MM.1S (cell line): Measurements from ENCODE around the gene TATDN2.

Source experiments
- DNase-seq: peaks from one replicate; pipeline ENCODE4 v3.0.0-alpha.2; 2015
- H2AFZ ChIP-seq: fragments of 300-600 bp; sonication (generic); 2 replicates; pipeline ENCODE4 v1.6.0; 2016; ENCODE audit warnings: antibody characterized with exemption, low read length
- H3F3A ChIP-seq: fragments of 300-600 bp; sonication (generic); 2 replicates; pipeline ENCODE4 v1.6.1; 2016; ENCODE audit warnings: mild to moderate bottlenecking, antibody characterized with exemption, low read length, moderate library complexity, mixed read lengths; ENCODE audit not compliant: insufficient read depth
- H3K27ac ChIP-seq: fragments of 300-600 bp; sonication (generic); 2 replicates; pipeline ENCODE4 v1.5.1; 2016; ENCODE audit warnings: mild to moderate bottlenecking, low read length
- H3K27me3 ChIP-seq: fragments of 300-600 bp; sonication (generic); replicated peaks from 2 replicates; pipeline ENCODE4 v1.6.0; 2016; ENCODE audit warnings: low read length; ENCODE audit not compliant: insufficient read depth
- H3K36me3 ChIP-seq: fragments of 300-600 bp; sonication (generic); replicated peaks from 2 replicates; pipeline ENCODE4 v1.6.1; 2016; ENCODE audit warnings: mild to moderate bottlenecking, low read length, mixed read lengths; ENCODE audit not compliant: insufficient read depth
- H3K4me1 ChIP-seq: fragments of 300-600 bp; sonication (generic); 2 replicates; pipeline ENCODE4 v1.6.1; 2016; ENCODE audit warnings: low read length, mixed read lengths
- H3K4me2 ChIP-seq: fragments of 300-600 bp; sonication (generic); 2 replicates; pipeline ENCODE4 v1.6.0; 2016; ENCODE audit warnings: low read depth, low read length
- H3K4me3 ChIP-seq: fragments of 300-600 bp; sonication (generic); 2 replicates; pipeline ENCODE4 v1.5.1; 2016; ENCODE audit warnings: low read length, mixed read lengths
- H3K79me2 ChIP-seq: fragments of 300-600 bp; sonication (generic); 2 replicates; pipeline ENCODE4 v1.6.1; 2016; ENCODE audit warnings: mixed run types, low read length, mixed read lengths
- H3K9ac ChIP-seq: fragments of 300-600 bp; sonication (generic); 2 replicates; pipeline ENCODE4 v1.6.1; 2016; ENCODE audit warnings: low read length, mixed read lengths
- H3K9me2 ChIP-seq: fragments of 300-600 bp; sonication (generic); replicated peaks from 2 replicates; pipeline ENCODE4 v1.6.1; 2016; ENCODE audit warnings: mild to moderate bottlenecking, low read length, mixed read lengths; ENCODE audit not compliant: insufficient read depth
- H3K9me3 ChIP-seq: fragments of 300-600 bp; sonication (generic); replicated peaks from 2 replicates; pipeline ENCODE4 v1.6.1; 2016; ENCODE audit warnings: mild to moderate bottlenecking, low read length, mixed read lengths; ENCODE audit not compliant: insufficient read depth
- H4K20me1 ChIP-seq: fragments of 300-600 bp; sonication (generic); 2 replicates; pipeline ENCODE4 v1.6.1; 2016; ENCODE audit warnings: mild to moderate bottlenecking, low read length, moderate library complexity, mixed read lengths; ENCODE audit not compliant: insufficient read depth
- CTCF ChIP-seq: fragments of 300-600 bp; sonication (generic); IDR thresholded peaks from 2 replicates; pipeline ENCODE4 v1.5.1; 2016; ENCODE audit warnings: antibody characterized with exemption, low read length, mixed read lengths
- EZH2 ChIP-seq: fragments of 300-600 bp; sonication (generic); optimal IDR thresholded peaks from 2 replicates; pipeline ENCODE3; 2017; ENCODE audit warnings: low read depth, mild to moderate bottlenecking, antibody characterized with exemption, low read length, mixed read lengths
- EZH2phosphoT487 ChIP-seq: fragments of 300-600 bp; sonication (generic); IDR thresholded peaks from 2 replicates; pipeline ENCODE4 v1.6.1; 2018; ENCODE audit warnings: antibody characterized with exemption, low read length

Gene TATDN2, protein sequence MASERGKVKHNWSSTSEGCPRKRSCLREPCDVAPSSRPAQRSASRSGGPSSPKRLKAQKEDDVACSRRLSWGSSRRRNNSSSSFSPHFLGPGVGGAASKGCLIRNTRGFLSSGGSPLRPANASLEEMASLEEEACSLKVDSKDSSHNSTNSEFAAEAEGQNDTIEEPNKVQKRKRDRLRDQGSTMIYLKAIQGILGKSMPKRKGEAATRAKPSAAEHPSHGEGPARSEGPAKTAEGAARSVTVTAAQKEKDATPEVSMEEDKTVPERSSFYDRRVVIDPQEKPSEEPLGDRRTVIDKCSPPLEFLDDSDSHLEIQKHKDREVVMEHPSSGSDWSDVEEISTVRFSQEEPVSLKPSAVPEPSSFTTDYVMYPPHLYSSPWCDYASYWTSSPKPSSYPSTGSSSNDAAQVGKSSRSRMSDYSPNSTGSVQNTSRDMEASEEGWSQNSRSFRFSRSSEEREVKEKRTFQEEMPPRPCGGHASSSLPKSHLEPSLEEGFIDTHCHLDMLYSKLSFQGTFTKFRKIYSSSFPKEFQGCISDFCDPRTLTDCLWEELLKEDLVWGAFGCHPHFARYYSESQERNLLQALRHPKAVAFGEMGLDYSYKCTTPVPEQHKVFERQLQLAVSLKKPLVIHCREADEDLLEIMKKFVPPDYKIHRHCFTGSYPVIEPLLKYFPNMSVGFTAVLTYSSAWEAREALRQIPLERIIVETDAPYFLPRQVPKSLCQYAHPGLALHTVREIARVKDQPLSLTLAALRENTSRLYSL

GRCh38 chr3:10248184-10248983 is at the start of gene TATDN2:
TATDN2 (plus strand) TSS chr3:10248459; CDS start chr3:10249201, 742 bp downstream.
- Histone ChIP-seq H3K4me1 (peaks cover 13% of the 10 kb centered on the region), H3K36me3 (no peaks in the 10 kb centered on the region), H4K20me1 (no peaks in the 10 kb centered on the region; the same call in 1 of the 2 replicates), H3K27ac (peak within 1 kb of the TSS; percentile 76), H3K4me2 (peak within 1 kb of the TSS; percentile 98), H3K9me3 (no peaks in the 10 kb centered on the region), H3K79me2 (peaks cover 44% of the 10 kb centered on the region), H2AFZ (peak within 1 kb of the TSS; percentile 93), H3K27me3 (no peaks in the 10 kb centered on the region), H3K9me2 (no peaks in the 10 kb centered on the region), H3F3A (0 out of 2 replicates have a peak, but pooled peaks cover 10% of the 10 kb centered on the region), H3K4me3 (peak within 1 kb of the TSS; percentile 85), H3K9ac (peak within 1 kb of the TSS; percentile 88)
- no peak for TF ChIP-seq CTCF
- TF ChIP-seq EZH2phosphoT487: no peak
- DNase-seq: peak; percentile 100

- H3K79me2 ChIP-seq: no peaks in the 10 kb centered on the region
These were observed 49.3 kb upstream of the TATDN2 start for GRCh38 chr3:10198761-10199649.

More at GRCh38 chr3:10198761-10199649, 49.3 kb upstream of the TATDN2 start:
- TF ChIP-seq EZH2 (no peak), EZH2phosphoT487 (no peak), CTCF (no peak)
- Histone ChIP-seq H3K4me1 (peaks cover 17% of the 10 kb centered on the region), H2AFZ (peak overlapping the region; percentile 76), H3K36me3 (no peaks in the 10 kb centered on the region), H3K9me2 (no peaks in the 10 kb centered on the region), H4K20me1 (no peaks in the 10 kb centered on the region), H3K4me2 (peak overlapping the region; percentile 27), H3F3A (peaks cover 11% of the 10 kb centered on the region; the same call in 1 of the 2 replicates), H3K4me3 (no peak overlapping the region), H3K27me3 (no peaks in the 10 kb centered on the region), H3K9ac (peak overlapping the region; percentile 9; the same call in 1 of the 2 replicates), H3K27ac (peak overlapping the region; percentile 62), H3K9me3 (no peaks in the 10 kb centered on the region)
- peak; percentile 87 for DNase-seq
